ENCODE data around the gene CHN1. TPM values are rescaled to one million over a fixed set of nuclear protein-coding genes. Genes with fewer than 3 reads are reported as not detected.

Gene CHN1
- polyA plus RNA-seq, 3 donors: 19.9 to 27.8 (median 26.1) TPM

DNA sequence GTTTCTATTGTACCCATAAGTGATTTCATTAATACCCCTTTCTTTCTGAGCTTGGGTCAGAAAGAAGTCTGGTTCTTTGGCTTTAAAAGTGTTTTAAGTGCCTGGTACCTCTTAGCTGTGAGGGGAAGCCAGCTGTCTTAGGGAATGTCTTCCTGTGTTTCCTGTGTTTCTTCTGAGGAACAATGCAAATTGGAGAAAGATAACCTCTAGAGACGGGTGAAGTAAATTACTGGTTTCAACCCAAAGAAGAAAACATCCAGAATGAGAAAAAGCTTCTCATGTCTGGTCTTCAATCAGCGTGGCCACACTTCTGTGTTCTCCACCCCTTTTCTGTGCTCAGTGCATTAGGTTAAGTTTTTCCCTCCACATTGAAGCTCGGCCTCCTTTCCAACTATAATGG is 10.2 kb upstream of the CHN1 start:
- DNase-seq: no peak

DNA sequence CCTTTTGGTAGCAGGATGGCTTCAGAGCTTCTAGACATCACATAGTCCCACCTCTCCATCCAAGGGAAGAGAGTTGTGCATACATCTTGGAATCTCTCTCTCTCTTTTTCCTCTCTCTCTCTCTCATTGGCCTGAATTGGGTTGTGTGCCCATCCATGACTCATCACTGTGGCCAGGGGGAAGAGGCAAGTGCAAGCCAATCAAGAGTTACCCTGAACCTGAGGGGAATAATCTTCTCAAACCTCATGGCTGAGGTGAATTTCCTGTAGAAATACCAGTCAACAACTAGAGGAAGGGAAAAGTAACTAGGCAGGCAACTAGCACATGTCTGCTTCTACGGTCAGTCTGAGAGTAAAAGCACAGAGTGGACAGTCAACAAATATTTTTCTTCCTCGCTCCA is 7.3 kb upstream of the CHN1 start:
- DNase-seq: no peak

DNA sequence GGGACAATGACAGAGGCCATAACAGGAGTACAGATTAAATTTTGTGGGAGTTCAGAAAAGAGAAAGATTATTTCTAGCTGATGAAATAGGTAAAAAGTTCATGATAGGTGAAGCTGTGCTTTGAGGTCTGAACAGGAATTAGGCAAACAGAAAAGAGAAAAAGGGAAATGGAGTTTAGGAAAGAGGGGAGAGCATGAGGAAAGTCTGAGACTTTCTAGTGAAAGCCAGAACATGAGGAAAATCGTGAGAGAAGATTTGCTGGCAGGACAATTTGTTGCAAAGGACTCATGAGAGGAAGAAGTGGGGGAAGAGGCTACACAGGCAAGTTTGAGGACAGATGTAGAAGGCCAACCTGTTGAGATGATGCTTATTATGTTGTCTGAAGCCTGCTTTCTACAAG is 6.3 kb upstream of the CHN1 start:
- no peak for DNase-seq

DNA sequence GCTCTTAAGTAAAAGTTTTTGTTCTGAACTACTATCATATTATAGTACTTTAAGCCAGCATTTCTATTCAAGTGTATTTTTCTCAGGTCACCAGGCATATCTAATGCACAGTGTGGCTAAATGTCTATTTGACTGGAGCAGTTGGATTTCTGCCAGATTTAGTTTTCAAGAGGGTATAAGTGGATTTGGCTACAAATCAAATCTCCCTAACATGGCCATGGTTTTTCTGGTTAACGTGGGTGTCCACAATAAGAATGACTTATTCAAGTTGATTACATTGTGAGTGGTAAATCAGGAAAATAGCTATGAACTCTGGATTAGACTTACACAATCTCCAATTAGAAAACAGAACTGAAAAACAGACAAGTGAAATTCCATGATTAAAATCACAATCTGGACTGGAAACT is 5.7 kb upstream of the CHN1 start:
- DNase-seq: no peak

DNA sequence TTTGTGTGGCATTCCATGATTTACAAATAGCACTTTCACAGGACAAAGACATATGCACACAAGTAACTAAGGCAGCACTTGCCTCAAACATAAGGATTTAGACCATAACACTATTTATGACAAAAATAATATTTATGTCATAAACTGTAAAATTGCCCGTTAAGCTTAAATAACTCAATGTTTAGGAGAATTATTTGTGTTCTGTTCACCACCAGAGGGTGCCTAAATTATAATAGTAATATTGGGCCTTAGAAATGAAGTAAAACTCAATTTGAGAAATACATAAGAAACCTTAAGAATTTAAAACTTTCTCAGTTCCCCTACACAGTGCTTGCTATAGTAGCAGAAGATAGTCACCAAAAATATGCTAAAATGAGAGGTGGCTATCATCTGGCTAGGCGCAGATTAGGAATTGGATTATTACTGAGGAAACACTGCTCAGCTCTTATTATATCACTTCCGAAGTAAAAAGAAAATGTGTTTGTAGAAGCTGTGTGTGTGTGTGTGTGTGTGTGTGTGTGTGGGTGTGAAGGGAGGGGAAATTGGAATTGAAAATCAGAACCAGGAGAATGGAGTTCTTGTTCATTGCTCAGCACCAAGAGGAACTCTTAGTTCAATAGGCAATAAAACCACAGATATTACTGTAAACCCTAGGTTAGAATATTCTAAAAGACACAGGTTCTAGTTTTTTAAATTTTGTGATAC is 4.9 kb upstream of the CHN1 start:
- DNase-seq: no peak

DNA sequence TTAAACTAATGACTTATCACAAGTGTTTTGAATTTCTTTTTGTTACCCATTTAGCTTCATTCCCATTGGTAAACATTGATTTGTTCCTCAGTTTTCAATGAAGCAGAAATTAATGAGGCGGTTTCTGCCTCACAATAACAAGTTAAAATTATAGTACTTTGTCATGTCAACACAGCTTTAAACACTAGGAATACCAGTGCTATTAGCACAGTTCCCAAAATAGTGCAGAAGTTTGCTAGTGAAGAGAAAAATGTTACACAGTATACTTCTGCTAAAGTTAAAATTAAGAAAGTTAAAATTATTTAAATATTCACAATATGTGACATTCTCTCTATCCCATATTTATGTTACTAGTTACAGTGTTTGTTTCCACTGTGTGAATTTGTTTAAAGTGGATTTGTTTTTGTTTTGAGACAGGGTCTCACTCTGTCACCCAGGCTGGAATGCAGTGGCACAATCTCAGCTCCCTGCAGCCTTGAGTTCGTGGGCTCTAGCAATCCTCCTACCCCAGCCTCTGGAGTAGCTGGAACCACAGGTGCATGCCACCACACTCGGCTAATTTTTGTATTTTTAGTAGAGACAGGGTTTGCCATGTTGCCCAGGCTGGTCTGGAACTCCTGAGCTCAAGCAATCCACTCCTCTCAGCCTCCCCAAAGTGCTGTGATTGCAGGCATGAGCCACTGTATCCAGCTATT is 3.8 kb upstream of the CHN1 start:
- DNase-seq: no peak

DNA sequence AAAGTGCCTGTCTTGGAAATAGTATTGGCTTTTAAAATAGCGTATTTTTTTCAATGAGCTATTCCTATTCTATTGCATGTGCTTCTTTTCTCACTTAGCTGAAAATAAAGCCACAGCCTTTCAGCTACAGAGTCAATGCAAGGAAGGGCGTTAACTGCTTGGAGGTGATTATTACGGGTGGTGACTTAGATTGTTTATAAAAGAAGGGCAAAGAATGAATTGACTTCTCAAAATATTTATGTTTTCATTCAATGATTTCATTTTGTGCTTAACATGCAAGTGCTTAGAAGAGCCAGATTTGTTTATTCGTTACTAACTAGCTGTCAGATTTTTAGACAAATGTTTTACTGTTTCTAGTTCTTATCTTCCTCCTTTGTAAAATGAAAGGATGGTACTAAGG is 2.8 kb upstream of the CHN1 start:
- DNase-seq: no peak

DNA sequence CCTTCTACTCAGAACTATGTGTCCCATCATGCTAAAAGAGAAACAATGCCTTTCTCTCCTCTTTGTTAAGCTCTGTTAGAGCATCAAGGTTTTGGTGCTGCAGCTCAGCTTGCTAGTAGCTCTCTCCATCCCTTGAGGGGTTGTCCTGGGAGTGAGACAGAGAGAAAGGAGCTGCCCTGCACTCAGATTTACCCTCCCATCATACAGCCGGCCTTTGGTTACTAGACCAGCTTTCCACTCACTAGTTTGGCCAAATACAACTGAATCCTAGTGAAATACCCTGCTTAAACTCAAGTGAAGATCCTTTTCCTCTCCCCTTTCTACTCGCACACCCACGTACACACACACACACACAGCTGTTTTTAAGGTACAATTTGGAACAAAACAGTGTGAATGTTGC is 2.3 kb upstream of the CHN1 start:
- DNase-seq: no peak

DNA sequence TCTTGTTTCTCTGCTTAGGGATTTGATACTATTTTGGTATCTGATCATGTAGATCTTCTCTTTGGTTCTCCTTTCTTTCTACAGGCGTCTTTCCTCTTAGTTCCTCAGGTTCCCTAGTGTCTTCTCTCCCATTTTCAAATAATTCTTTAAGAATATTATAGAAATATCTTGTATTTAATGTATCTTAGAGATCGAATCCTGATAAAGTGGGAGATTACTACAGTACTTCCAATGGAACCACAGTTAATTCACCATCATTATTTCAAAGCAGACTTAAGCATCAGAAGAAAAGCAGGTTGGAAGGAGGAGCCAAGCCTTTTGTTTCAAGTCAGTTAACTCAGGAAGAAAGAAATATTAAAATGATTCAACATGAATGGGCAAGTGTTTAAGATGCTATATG is 1.1 kb upstream of the CHN1 start:
- DNase-seq: no peak

DNA sequence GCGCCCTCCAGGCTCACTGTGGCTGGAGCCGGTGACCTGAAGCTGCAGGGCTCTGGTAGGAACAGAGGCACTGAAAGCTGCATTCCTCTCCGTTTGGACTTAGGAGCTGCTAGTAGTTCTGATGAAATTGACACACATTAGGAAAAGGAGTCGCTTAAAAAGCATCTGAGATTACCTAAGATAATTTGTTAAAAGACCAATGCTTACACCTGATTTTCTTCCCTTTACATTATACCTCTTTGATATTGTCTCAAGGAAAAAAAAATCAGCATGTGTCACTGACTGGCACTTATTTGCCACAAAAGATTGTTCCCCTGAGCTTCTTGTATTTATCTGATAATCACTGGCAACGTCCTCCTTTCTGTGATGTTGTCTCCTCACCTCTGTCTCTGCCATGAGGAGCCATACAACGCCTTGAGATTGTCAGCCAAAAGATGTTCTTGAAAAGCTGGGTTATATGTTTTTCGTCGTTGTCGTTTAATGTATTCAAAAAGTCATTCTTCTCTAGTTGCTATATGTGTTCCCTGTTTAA is 618 bp upstream of the CHN1 start:
- DNase-seq: no peak

DNA sequence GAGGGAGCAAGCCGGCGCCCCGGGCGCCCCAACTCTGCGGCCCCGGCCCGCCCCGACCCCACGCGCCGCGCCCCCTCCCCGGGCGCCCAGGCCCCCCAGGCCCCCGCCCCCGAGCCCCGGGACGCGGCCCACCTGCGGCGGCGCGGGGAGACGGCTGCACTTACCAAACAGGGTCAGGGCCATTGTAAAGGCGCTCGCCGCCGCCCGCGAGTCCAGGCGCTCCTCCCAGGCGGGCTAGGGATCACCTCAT is 526 bp downstream of the CHN1 start:
- DNase-seq: no peak

DNA sequence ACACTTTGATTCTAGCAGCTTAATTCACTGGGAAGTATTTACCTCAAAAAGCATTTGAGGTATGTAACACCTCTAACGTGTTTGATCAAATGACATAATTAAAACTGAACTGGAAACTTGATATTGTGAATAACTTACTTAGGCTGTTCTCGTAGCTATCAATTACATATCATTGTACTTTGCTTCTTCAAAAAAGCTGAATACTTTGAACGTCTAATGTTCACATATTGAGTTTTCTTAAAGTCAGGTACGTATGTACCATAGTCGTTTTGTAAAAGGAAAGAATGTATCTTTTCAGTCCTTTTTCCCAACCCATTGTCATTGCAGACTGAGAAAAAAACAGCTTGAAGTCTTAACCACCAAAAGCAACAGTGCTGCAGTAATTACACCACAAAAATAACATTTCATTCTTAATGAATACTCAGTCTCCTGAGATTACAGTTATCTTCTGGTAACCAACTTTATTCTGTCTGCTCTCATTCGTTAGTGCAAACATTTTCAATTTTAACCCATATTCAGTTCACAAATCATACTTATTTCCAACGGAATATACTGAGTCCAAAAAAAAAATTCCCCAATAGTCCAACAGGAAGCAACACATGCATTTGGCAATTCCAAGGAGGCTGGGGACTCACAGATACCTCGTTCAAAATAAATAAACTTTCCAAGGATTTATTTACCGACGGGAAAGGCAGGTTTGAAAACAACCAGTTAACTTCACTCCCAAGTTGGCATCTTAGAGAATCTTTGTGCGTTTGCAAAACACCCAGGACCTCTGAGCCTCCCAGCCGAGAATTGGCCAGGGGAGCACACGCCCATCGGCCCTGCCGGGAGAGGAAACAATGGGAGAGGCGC is 1.1 kb downstream of the CHN1 start:
- DNase-seq: no peak

DNA sequence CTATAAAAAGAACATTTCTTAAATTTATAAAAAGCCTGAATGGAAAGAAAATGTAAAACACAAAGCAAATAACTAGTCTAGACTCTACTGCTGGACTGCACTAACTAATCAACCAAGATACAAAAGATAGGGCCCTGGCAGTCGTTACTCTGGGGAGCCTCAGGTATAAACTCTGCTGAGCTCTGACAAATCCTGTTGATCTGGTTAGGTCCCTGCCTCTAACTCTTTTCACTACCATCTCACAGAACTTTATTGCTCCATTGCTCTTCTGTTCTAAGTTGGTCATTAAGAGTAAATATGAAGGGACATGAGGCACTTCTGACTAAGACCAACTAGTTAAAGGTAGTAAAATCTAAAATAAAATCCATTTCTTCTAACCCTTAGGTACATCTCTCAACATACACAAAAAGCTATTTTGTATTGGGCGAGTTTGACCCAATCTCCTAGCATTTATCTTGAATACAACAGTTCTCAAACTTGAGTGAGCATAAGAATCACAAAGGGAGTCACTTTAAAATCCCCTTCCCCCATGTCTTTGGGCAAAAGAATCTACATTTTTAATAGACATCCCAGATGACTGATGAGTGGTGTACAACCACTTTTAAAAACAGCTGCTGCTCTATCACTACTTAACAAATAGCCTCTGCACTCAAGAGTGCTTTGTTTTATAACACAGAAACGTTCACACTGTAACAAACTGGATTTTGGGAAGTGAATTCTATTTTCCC is 2.5 kb downstream of the CHN1 start:
- DNase-seq: no peak

DNA sequence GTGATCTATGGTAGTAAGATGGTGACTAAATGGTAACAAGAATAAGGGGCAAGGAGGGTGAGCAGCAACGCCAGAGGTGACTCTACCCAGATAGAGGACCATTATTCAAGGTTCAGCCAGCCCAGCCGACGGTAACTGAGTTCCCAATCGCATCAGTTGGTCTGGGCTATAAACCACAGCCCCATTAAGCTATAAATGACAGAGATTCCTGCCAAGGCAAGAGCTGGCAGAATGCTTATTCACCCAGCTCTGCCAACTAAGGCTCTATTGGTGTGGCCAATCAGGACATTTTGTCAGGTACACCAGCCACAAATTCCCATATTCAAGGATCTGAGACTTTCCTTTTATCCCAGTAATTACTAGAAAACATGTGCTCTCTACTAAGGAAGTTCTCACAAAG is 3.6 kb downstream of the CHN1 start:
- no peak for DNase-seq

DNA sequence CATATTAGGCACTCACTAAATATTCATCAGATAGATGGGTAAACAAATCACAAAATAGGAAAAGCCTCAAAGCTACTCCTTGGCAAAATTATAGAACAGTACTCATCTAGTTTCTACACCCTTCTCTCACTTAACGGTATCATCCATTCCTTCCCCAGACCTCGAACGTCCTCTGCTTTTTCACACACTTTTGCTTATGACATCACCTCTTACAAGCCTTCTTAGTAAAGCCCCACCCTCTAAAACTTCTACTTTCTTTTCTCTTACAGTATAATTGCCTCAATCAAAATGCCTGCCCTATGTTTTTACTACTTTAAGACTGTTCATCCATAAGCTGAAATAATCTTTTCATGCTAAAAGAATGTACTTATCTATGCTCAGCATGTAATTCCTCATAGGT is 8.1 kb downstream of the CHN1 start:
- no peak for DNase-seq

DNA sequence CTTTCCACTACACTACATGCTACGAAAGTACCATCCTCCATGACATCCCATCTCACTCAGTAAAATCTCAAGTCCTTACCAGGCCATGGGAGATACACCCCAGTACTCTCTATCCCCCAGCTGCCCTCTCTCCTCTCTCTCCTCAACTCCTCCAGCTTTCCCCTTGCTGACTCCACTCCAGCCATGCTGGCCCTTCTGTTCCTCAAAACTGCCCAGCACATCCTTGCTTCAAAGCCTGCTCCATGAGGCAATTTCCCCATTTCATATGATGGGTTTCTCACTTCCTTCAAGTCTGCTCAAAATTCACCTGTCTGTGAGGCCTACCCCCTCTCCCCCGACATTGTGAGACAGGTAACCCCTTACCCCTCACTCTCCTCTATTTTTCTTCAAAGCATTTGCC is 8.6 kb downstream of the CHN1 start:
- no peak for DNase-seq

DNA sequence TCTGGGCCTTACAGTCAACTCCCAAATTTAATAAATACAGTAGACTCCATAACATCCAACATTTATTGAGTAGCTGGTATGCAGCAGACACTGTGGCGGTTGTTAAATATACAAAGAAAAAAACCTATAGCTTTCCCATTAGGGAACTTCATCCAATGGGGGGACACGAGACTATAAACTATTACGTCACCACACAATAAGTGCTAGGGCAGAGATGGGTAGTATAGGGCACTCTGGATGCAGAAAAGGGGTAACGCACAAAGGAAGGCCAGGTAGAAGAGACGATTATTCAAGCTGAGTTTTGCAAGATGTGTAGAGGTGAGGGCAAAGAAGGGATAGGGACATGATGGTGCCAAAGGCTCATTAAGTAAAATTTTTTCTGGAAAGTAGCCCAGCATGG is 10.8 kb downstream of the CHN1 start:
- DNase-seq: no peak

DNA sequence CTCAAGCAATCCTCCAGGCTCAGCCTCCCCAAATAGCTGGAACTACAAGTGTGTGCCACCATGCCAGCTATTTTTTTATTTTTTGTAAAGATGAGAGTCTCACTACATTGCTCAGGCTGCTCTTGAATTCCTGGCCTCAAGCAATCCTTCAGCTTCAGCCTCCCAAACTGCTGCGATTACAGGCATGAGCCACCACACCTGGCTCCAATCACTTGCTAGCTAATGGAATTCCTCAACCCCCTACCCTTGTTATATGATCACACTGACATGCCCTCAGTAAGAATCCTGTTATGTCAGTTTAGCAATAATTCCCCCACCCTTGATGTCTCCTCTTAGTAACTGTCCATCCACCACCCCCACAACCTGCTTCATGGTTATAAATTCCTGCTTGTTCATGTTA is 12.3 kb downstream of the CHN1 start:
- no peak for DNase-seq

DNA sequence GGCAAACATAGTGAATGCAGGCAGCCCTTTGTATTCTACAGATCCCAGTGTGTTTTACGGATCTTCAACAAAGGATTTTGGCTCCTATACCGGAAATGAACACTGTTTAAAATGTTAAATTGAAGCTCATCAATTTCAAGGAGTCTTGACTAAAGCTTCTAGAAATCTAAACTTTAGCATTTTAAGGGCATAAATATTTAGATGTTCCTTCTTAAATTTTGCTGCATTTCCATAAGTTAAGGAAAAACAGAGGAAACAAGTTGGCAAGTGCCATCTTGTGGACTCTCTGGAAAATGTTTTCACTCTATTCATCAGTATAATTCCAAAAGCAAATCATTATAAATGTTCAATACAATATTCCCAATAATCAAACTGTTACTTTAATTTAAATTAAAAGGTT is 19.6 kb downstream of the CHN1 start:
- DNase-seq: no peak

DNA sequence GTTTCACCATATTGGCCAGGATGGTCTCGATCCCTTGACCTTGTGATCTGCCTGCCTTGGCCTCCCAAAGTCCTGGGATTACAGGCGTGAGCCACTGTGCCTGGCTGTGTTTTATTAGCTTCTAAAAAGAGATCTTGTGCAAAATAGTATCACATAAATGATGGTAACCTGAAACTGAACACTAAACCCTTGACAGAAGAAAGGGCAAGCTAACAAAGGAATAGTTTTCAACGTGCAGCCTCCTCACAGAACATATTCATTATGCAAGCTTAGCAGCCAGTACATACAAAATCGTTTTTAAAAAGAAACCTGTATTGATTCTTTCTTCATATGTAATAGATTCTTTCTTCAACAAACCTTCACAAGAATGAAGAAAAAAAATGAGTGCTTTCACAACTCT is 20.6 kb downstream of the CHN1 start:
- DNase-seq: no peak

DNA sequence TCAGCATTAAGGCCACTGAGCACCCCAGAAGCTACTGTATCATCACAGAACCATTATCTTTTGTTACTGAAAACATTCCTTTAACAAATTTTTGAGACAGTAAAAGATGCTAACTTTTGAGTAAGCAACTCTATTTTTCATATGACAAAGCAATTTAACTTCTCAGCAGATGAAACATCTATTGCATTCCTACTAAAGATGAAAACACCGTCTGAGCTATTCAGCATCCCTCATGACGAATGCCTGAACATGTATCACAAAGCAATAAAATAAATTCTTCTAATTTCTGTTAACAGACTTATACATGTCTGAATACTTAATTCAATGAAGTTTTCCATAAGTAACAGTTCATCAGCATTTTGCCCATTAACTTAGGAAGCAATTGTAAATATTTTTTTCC is 23.9 kb downstream of the CHN1 start:
- DNase-seq: no peak

DNA sequence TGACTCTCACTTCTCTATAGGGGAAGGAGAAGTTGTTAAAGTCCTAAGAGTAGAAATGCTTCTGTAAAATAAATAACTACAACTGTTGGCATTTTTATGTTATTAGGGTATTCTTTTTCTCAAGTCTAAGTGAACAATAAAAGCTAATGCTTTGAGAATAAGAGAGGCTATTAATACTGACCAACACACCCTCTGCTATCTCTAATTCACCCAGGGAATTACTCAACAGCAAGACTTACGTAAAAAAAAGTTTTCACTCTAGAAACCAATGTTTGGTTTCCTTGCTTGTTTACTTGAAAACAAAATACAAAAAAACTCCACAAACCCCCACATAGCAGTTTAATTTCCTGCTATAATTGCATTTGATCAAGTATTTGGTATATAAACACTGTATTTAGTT is 25.2 kb downstream of the CHN1 start:
- no peak for DNase-seq

DNA sequence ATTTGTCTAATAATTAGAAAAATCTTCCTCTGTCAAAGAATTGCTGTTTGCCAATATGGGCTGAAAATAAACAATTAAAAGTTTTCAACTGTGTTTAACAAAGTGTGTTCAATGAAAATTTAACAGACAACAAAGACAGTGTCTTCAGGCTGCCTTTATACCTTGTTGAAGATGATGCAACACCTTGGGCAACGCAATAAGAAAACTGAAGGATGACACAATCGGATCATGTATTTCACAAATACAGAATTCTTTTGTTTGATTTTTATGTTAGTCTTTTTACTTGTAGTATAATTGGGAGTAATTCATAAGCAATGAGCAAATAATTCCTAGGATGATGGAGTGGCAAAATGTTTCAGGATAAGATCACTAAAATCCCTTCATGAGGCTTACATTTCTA is 27.8 kb downstream of the CHN1 start:
- no peak for DNase-seq

All from renal pelvis (tissue), 4 donors.